Upper lobe of left lung (tissue), 6 donors: ENCODE results near the gene COG6. TPM values are rescaled to one million over a fixed set of nuclear protein-coding genes. Genes with fewer than 3 reads are reported as not detected.

ENCODE experiments used
- ATAC-seq, 2 donors: fragments of 200-7000 bp; cut with Tn5 transposase; one replicate each; pipeline ENCODE4 v1.9.1; 2022; ENCODE audit warnings: mild to moderate bottlenecking in 2 of 2, moderate library complexity in 2 of 2; ENCODE audit not compliant: low FRiP score in 2 of 2
- DNase-seq, 2 donors: peaks; one replicate each; pipeline ENCODE4 v3.0.0-alpha.2; 2019 to 2020
- H3K27ac ChIP-seq, 4 donors: fragments of 200-600 bp; sonication (generic); one replicate each; pipeline ENCODE4 v1.5.1; 2016 to 2019
- H3K27me3 ChIP-seq, 4 donors: fragments of 200-600 bp; sonication (generic); one replicate each; pipeline ENCODE4 v1.5.1; 2017 to 2019
- H3K36me3 ChIP-seq, 4 donors: fragments of 200-600 bp; sonication (generic); one replicate each; pipeline ENCODE4 v1.5.1; 2016 to 2019
- H3K4me1 ChIP-seq, 4 donors: fragments of 200-600 bp; sonication (generic); one replicate each; pipeline ENCODE4 v1.5.1; 2018 to 2019
- H3K4me3 ChIP-seq, 4 donors: fragments of 200-600 bp; sonication (generic); one replicate each; pipeline ENCODE4 v1.5.1; 2017 to 2019; ENCODE audit warnings: mild to moderate bottlenecking in 2 of 4, moderate library complexity in 1 of 4
- H3K9me3 ChIP-seq, 4 donors: fragments of 200-600 bp; sonication (generic); one replicate each; pipeline ENCODE4 v1.5.1; 2018 to 2019
- EP300 ChIP-seq, 4 donors: sonication (generic); formaldehyde crosslinking; IDR thresholded peaks; one replicate each; pipeline ENCODE4 v1.5.1; 2017; ENCODE audit warnings: antibody characterized with exemption in 4 of 4, control low read depth in 2 of 4
- POLR2A ChIP-seq, 4 donors: fragments of 450-650 bp; IDR thresholded peaks; one replicate each; pipeline ENCODE4 v1.5.1; 2016 to 2017; ENCODE audit warnings: antibody characterized with exemption in 4 of 4, mild to moderate bottlenecking in 2 of 4
- POLR2AphosphoS5 ChIP-seq, 2 donors: sonication (generic); formaldehyde crosslinking; IDR thresholded peaks; one replicate each; pipeline ENCODE4 v1.5.1; 2017; ENCODE audit warnings: antibody characterized with exemption in 2 of 2
- WGBS, 2 donors: methylation state at CpG; one replicate each; pipeline ENCODE4 v1.1.5; 2017 to 2018; 5-methylcytosine and 5-hydroxymethylcytosine counted together
- total RNA-seq, 6 donors: library from RNA; depleted of rRNA in 4 of 6; stranded (reverse); fragments of >200 nt in 4 of 6; gene quantifications; one replicate each; pipeline versions ENCODE4 v1.1.0 to v1.2.1, GENCODE V29; 2016 to 2021
- TF ChIP-seq, protein P1 (sequence below), 6 experiments: fragments of 450-650 bp in 4 of 6; fragments of 200-600 bp in 2 of 6; sonication (generic) in 2 of 6; IDR thresholded peaks; one replicate each; pipeline ENCODE4 v1.5.1; 2016 to 2019; ENCODE audit warnings: antibody characterized with exemption in 6 of 6
- donor health status: DM: no; HTN: no; CAD: no; lungs with moderate emphysema.
- donor health status: DM: no; HTN: yes; CAD: no; lungs with severe emphysema.

Gene COG6
- total RNA-seq, 6 donors from 2014 or later = 10.3 to 37.5 (median 17.2) TPM

DNA sequence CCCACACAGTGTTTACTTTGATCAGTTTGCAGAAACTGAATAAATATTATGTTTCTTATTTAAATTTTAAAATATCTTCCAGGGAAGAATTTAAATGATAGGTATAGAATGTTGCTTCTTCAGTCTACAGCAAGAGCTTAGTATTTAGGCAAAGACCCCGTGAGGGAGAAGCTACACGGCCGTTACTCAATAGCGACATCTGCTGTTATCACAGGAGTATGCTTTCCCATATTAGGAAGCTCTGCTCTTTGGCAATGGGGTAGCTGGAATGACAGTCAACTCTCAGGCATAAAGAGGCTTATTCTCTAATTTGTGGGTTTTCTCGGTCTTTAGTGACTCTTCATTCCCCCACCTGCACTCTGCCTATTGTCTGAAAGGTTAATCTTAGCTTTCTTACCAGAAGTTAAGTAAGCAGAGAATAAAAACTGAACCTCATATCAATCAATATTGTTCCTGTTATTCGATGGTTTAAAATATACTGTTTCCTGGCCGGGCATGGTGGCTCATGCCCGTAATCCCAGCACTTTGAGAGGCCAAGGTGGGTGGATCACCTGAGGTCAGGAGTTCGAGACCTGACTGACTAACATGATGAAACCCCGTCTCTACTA lies 39.3 kb upstream of the COG6 start:
- H3K27me3 ChIP-seq = no peaks in the 10 kb centered on the region
- H3K27ac ChIP-seq = no peak overlapping the region
- H3K4me3 ChIP-seq = no peak overlapping the region
- no peaks in the 10 kb centered on the region for H3K36me3 ChIP-seq
- ATAC-seq (peak; percentile 78 to 89), DNase-seq (peak in 1 of 2 donors; percentile 34)
- TF ChIP-seq, protein P1, sequence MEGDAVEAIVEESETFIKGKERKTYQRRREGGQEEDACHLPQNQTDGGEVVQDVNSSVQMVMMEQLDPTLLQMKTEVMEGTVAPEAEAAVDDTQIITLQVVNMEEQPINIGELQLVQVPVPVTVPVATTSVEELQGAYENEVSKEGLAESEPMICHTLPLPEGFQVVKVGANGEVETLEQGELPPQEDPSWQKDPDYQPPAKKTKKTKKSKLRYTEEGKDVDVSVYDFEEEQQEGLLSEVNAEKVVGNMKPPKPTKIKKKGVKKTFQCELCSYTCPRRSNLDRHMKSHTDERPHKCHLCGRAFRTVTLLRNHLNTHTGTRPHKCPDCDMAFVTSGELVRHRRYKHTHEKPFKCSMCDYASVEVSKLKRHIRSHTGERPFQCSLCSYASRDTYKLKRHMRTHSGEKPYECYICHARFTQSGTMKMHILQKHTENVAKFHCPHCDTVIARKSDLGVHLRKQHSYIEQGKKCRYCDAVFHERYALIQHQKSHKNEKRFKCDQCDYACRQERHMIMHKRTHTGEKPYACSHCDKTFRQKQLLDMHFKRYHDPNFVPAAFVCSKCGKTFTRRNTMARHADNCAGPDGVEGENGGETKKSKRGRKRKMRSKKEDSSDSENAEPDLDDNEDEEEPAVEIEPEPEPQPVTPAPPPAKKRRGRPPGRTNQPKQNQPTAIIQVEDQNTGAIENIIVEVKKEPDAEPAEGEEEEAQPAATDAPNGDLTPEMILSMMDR (IDR thresholded peaks at IDR 0.05) = peak; percentile 59 to 85 (median 72)
- no peak for TF ChIP-seq POLR2AphosphoS5 (IDR thresholded peaks at IDR 0.05)
- H3K9me3 ChIP-seq = no peaks in the 10 kb centered on the region
- WGBS, 2 donors = 29 to 34% methylated on average over 10 of the region's 10 CpGs
- no peaks in the 10 kb centered on the region for H3K4me1 ChIP-seq

- Histone ChIP-seq H3K4me1 (no peaks in the 10 kb centered on the region), H3K9me3 (no peaks in the 10 kb centered on the region), H3K27ac (no peak overlapping the region), H3K27me3 (no peaks in the 10 kb centered on the region), H3K4me3 (no peak overlapping the region), H3K36me3 (no peaks in the 10 kb centered on the region)
- ATAC-seq (peak in 1 of 2 donors; percentile 15), DNase-seq (no peak)
- WGBS, 2 donors = 55 to 63% methylated on average over 1 of the region's 1 CpG
- TF ChIP-seq EP300 (IDR thresholded peaks at IDR 0.05) = no peak
- TF ChIP-seq POLR2AphosphoS5 (IDR thresholded peaks at IDR 0.05) = no peak
- TF ChIP-seq, protein P1 (IDR thresholded peaks at IDR 0.05) = no peak
- TF ChIP-seq POLR2A (IDR thresholded peaks at IDR 0.05) = no peak
Observed at GRCh38 chr13:39618561-39618960, 36.9 kb upstream of the COG6 start.

- ATAC-seq (no peak), DNase-seq (no peak)
- Histone ChIP-seq H3K36me3 (no peaks in the 10 kb centered on the region), H3K27me3 (no peaks in the 10 kb centered on the region), H3K4me3 (no peak overlapping the region), H3K4me1 (no peaks in the 10 kb centered on the region), H3K27ac (no peak overlapping the region), H3K9me3 (no peaks in the 10 kb centered on the region)
- TF ChIP-seq, protein P1 (IDR thresholded peaks at IDR 0.05) = no peak
- no peak for TF ChIP-seq POLR2AphosphoS5 (IDR thresholded peaks at IDR 0.05)
- TF ChIP-seq EP300 (IDR thresholded peaks at IDR 0.05) = no peak
- no peak for TF ChIP-seq POLR2A (IDR thresholded peaks at IDR 0.05)
- WGBS, 2 donors = 82 to 94% methylated on average over 1 of the region's 1 CpG
Observed at GRCh38 chr13:39623466-39623865, 32.0 kb upstream of the COG6 start.

DNA sequence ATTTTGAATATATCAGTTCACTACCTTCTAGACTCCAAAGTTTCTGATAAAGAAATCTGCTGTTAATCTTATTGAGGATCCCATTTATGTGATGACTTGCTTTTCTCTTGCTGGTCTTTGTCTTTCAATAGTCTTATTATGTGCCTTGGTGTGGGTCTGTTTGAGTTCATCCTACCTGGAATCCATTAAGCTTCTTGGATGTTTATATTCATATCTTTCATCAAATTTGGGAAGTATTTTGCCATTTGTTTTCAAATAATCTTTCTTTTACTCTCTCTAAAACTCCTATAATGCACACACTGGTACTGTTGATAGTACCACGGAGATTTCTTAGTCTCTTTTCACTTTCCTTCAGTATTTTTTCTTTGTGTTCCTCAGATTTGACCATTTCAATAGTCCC lies 24.2 kb upstream of the COG6 start:
- Histone ChIP-seq H3K36me3 (no peaks in the 10 kb centered on the region), H3K27ac (no peak overlapping the region), H3K9me3 (peaks cover 3 to 11% (median 9%) of the 10 kb centered on the region in 4 donors), H3K4me1 (no peaks in the 10 kb centered on the region), H3K27me3 (no peaks in the 10 kb centered on the region), H3K4me3 (no peak overlapping the region)
- 82 to 83% methylated on average over 1 of the region's 1 CpG for WGBS, 2 donors
- DNase-seq (no peak), ATAC-seq (no peak)
- TF ChIP-seq POLR2AphosphoS5 (IDR thresholded peaks at IDR 0.05) (no peak), POLR2A (IDR thresholded peaks at IDR 0.05) (no peak), EP300 (IDR thresholded peaks at IDR 0.05) (no peak)
- TF ChIP-seq, protein P1 (IDR thresholded peaks at IDR 0.05) = no peak

DNA sequence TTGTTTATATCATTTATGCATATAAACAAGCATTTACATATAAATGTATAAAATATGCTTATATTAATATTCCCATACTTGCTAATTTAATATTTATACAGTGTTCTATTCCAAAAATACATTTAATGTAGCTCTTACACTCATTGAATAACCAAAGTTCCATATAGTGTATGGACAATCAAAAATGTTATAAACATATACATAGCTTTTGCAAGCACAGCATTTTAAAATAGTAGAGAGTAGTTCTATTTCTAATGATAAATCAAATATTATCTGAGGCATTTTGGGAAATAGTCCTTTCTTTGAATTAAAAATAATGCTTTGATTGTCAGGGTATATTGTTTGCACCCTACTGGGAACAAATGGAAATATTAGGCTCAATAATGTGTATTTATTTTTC lies 22.5 kb upstream of the COG6 start:
- DNase-seq (no peak), ATAC-seq (no peak)
- Histone ChIP-seq H3K36me3 (no peaks in the 10 kb centered on the region), H3K9me3 (peaks cover 3 to 11% (median 9%) of the 10 kb centered on the region in 4 donors), H3K27me3 (no peaks in the 10 kb centered on the region), H3K4me1 (no peaks in the 10 kb centered on the region), H3K27ac (no peak overlapping the region), H3K4me3 (no peak overlapping the region)
- TF ChIP-seq POLR2AphosphoS5 (IDR thresholded peaks at IDR 0.05) = no peak
- no peak for TF ChIP-seq EP300 (IDR thresholded peaks at IDR 0.05)
- no peak for TF ChIP-seq POLR2A (IDR thresholded peaks at IDR 0.05)
- TF ChIP-seq, protein P1 (IDR thresholded peaks at IDR 0.05) = no peak
